HG03045 (cell line): ENCODE results near the gene FAM107B.
"Not testable (repeated sequence)": the region's sequence is repeated elsewhere in the genome, so short reads cannot be mapped to it uniquely, and the experiment has no call there.

Experiments used
- ATAC-seq: cut with Tn5 transposase; IDR thresholded peaks from one replicate; pipeline ENCODE4 v1.9.1; 2021; ENCODE audit warnings: mild to moderate bottlenecking, moderate library complexity; ENCODE audit not compliant: unreplicated experiment

FAM107B gene

DNA sequence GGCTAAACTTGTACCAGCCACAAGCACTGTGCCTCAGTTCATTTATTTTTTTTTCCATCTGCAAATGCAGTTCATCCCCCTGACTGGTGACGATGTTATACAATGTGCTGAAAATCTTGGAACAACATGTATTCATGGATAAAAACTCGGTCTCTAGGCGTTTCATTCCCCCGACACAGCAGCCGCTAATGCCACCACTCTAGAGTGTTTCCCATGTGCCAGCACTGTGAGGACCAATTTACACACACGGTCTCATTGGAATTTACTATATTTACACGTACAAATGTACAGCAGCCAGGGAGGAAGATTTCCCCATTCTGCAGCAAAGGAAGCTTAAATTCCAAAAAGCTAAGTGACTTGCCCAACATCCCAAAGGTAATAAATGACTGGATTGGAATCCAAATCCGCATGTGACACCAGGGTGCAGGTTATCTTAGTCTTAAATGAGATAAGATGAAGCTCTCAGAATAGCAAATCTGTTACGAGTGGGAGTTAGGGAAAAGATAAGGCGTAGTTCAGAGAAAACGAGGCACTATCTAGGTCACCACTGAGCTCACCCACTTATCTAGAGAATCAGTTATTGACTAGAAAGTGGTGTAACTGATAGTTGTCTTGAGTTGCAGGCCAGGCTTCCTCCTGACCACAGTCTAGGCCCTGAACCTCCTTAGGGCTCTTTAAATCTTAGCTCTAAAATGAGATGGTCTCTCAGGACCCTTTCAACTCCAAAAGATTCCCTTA, 36.7 kb downstream of the FAM107B start:
- ATAC-seq: no peak

GRCh38 chr10:14736600-14737081, 38.1 kb downstream of the FAM107B start:
- ATAC-seq: no peak

DNA sequence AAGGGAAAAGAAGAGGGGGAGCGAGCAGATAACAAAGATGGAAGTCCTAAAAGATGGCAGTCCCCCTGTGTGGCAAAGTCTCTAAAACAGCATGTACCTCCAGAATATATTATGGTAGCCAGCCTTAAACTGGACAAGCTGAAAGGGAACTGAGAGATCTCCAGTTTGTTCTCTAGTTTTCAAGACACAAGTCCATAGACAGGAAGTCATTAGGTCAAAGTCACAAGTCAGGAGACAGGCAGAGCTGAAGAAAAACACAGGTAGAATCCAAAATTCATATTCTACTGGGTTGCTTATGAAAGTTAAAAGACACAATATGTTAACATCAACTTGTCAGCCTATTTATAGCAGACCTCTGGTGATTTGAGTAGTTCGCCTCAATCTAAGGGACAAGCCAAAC, 38.7 kb downstream of the FAM107B start:
- ATAC-seq: no peak

GRCh38 chr10:14731875-14732512, 42.7 kb downstream of the FAM107B start:
- ATAC-seq: no peak

DNA sequence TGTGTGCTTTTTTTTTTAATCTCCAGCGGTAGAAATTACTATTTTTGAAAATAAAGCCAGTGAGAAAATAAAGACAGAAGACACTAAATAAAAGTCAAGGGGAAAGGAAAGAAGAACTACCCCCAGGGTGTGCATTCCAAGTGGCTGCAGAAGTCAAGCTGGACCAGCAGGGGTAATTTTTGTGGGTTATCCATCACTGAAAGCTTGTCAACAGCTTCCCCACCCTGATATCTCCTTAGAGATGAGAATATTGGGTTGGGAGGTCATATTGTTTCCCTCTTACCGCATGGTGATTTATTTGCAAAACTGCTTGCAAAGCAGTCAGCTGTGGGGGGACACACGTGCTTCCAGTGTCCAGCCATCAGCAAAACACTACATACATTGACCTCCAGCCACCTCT, 46.4 kb downstream of the FAM107B start:
- ATAC-seq: no peak

GRCh38 chr10:14727924-14728323, 46.8 kb downstream of the FAM107B start:
- no peak for ATAC-seq

DNA sequence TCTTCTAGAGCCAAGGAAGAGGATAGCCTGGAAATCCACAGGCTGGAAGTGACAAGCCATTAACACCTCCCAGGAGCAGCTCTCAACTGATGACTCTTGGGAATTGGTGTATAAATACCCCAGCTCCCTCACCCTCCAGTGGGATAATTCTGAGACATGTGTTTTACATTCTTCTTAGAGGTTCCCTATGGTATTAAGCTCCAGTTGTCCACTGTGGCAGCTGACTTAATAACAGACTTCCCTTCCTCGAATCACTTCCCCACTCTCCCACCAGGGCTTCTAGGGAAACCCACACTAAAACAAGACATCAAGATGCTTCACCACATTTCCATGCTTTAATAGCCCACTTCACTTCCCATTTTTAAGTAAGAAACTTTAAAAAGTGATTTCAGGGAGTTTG, 47.2 kb downstream of the FAM107B start:
- no peak for ATAC-seq

- no peak for ATAC-seq
These were observed 49.8 kb downstream of the FAM107B start for GRCh38 chr10:14724931-14725330.

DNA sequence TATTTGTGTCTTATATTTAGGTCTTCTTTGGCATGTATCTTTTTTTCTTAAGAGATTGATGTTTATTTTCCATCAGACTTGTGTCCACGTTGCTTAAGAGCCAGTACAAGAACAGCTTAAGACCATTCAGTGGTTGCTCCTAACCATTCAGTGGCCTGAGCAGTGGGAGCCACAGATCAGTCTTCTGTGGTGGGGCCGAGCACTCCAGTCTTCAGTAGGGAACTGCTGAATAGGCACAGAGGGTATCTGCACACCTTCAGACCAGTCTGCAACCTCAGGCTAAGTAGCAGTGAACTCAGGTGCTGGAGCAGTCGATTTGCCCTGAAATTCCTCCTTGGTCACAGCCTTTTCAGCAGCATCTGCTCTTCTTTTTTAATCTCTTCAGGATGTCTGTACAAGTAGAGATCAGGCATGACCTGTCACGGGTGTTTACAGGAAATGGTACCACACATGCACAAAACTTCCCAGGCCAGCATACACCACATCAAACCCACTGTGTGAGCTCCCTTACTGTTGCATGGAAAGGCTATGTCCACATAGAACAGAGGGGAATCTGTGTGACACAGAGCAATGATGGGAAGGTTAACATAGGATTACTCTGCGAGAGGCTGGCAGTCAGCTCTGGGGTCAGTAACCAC, 51.5 kb downstream of the FAM107B start:
- no peak for ATAC-seq

GRCh38 chr10:14717552-14717951, 57.1 kb downstream of the FAM107B start:
- ATAC-seq: no peak

GRCh38 chr10:14712991-14713424, 61.7 kb downstream of the FAM107B start:
- ATAC-seq: no peak

DNA sequence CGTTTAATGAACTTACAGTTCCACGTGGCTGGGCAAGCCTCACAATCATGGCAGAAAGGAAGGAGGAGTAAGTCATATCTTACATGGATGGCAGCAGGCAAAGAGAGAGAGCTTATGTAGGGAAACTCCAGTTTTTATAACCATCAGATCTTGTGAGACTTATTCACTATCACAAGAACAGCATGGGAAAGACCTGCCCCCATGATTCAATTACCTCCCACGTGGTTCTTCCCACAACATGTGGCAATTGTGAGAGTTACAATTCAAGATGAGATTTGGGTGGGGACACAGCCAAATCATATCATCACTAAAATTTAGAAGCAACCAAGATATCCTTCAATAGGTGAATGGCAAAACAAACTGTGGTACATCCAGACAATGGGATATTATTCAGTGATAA, 65.4 kb downstream of the FAM107B start:
- ATAC-seq: not testable (repeated sequence)

DNA sequence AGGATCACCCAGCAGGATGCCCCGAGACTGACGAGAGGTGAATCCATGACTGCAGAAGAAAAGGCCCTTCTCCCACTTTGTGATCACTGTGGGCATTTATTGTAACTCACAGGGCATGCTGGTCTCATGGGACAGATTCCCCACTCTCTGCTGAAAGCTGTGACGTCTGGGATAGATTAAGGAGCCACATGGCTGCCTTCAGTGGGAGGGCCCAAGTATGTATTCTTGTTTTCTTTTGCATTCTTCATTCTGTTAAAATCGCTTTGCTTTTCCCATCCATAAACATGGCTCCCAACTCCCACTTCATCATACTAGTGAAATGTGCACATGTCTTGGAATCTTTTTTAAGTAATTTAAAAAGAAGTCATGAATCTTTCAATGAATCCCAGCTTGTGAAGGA, 67.2 kb downstream of the FAM107B start:
- no peak for ATAC-seq

DNA sequence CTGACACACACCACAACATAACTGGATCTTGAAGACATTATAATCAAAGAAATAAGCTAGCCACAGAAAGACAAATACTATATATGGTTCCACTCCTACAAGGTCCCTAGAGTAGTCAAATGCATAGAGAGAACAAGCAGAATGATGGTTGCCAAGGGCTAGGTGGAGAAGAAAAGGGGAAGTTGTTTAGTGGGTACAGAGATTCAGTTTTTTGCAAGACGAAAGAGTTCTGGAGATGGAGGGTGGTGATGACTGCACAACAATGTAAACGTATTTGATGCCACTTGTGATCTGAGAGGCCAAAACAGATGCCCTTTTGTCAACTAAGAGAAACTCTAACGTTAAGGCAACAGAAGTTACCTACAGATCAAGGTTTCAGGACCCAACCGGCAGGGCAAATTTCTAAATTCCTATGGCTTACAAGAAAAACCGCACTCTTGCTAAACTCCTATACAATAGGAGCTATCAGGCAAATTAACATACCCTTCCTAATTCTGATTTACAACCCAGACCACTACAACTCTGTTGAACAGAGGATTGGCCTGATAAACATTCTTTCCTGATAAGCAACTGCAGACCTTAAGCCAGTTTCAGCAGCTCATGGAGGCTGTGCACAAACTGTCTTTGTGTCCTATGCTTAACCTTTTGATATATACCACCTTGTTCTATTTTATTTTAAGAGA, 69.0 kb downstream of the FAM107B start:
- no peak for ATAC-seq

DNA sequence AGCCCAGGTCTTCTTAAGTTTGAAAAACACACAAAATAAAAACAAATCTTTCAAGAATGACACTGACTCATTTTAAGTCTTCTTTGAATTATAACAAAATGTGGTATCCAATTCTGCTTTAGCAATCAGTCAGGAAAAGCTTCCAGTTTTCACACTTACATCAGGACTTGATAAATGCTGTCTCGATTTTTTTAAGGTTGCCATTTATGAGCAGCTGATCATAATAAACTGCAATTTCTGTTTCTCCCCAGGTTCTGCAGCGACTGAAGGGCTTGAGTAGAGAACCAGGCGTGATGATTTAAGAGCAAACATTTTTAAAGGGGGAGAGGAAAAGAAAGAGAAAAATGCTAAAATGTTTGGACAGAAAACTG, 71.1 kb downstream of the FAM107B start:
- no peak for ATAC-seq

- ATAC-seq: no peak
These were observed 73.2 kb downstream of the FAM107B start for GRCh38 chr10:14701466-14701865.

DNA sequence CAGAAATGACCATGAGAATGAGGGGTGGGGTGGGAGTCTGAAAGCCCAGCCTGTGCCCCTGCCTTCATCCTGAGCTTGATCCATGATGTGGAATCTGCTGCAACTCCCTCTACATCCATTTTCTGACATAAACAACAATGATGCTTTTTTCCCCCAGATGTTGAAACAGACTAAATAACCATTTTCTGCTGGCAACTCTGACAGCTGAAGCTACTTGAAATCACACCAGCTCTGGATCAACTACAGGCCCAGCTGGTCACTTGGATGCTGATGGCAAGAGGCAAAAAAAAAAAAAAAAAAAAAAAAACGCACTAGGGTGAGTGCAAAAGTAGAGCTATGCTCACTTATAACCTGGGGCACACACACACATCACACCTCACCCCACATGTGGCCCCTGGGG, 74.2 kb downstream of the FAM107B start:
- no peak for ATAC-seq

- ATAC-seq: no peak
These were observed 75.2 kb downstream of the FAM107B start for GRCh38 chr10:14699482-14699881.

DNA sequence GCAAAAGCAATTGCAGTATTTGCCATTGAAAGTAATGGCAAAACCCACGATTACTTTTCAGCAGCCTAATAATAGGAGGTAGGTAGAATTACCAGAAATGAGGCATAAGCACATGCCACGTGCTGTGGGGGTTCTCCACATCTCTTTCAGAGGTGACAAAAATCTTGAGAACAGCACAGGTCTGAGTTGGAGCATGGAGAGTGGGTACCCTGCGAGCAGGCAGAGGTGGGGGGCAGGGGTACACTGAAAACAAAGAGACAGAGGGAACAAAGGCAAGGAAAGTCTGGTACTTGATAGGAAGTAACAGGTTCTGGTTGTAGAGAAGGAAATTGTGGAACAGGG, 75.9 kb downstream of the FAM107B start:
- ATAC-seq: peak; percentile 42

GRCh38 chr10:14698111-14698828, 76.4 kb downstream of the FAM107B start:
- ATAC-seq: peak; percentile 71

- ATAC-seq: no peak
These were observed 77.4 kb downstream of the FAM107B start for GRCh38 chr10:14697281-14697680.
